Esophagus muscularis mucosa (tissue), 4 donors: ENCODE results near the gene PPP1R12B. TPM values are rescaled to one million over a fixed set of nuclear protein-coding genes. Genes with fewer than 3 reads are reported as not detected.
A peak's percentile ranks its signal among the peaks of the same experiment; 100 is the strongest.

Source experiments
- DNase-seq: peaks from one replicate; pipeline ENCODE4 v3.0.0-alpha.2; 2017; ENCODE audit errors: extremely low spot score
- H3K27ac ChIP-seq, 4 donors: fragments of 200-600 bp; sonication (generic); replicated peaks in 1 of 4; 1 replicate in 3 of 4; 2 replicates in 1 of 4; pipeline ENCODE4 v1.5.1; 2016 to 2019; ENCODE audit warnings: mild to moderate bottlenecking in 1 of 4
- H3K27me3 ChIP-seq, 4 donors: fragments of 200-600 bp; sonication (generic); one replicate each; pipeline versions ENCODE4 v1.5.1 to v1.6.0; 2016 to 2019
- H3K36me3 ChIP-seq, 4 donors: fragments of 200-600 bp; sonication (generic); one replicate each; pipeline ENCODE4 v1.5.1; 2016 to 2019
- H3K4me1 ChIP-seq, 4 donors: fragments of 200-600 bp; sonication (generic); one replicate each; pipeline ENCODE4 v1.5.1; 2016 to 2019
- H3K4me3 ChIP-seq, 4 donors: fragments of 200-600 bp; sonication (generic); 1 replicate in 2 of 4; 2 replicates in 2 of 4; pipeline ENCODE4 v1.5.1; 2016 to 2019; ENCODE audit warnings: mild to moderate bottlenecking in 4 of 4, moderate library complexity in 1 of 4
- H3K9me3 ChIP-seq, 4 donors: fragments of 200-600 bp; sonication (generic); 1 replicate in 3 of 4; 2 replicates in 1 of 4; pipeline ENCODE4 v1.5.1; 2016 to 2019
- EP300 ChIP-seq: sonication (generic); formaldehyde crosslinking; IDR thresholded peaks from one replicate; pipeline ENCODE4 v1.6.1; 2017; ENCODE audit warnings: antibody characterized with exemption
- POLR2A ChIP-seq: fragments of 450-650 bp; IDR thresholded peaks from one replicate; pipeline ENCODE4 v1.6.1; 2017; ENCODE audit warnings: antibody characterized with exemption, moderate library complexity, mild to moderate bottlenecking, low read depth
- POLR2AphosphoS5 ChIP-seq, 2 donors: sonication (generic); formaldehyde crosslinking; IDR thresholded peaks; one replicate each; pipeline ENCODE4 v1.6.1; 2017; ENCODE audit warnings: antibody characterized with exemption in 2 of 2
- WGBS: methylation state at CpG from one replicate; pipeline ENCODE4 v1.1.5; 2018; 5-methylcytosine and 5-hydroxymethylcytosine counted together
- intact Hi-C: fragments of 100-400 bp; cut with DNase I; formaldehyde crosslinking; loops from one replicate; pipeline ENCODE4 v1.15.1; 2023
- total RNA-seq, 4 donors: library from RNA; depleted of rRNA; stranded (reverse); fragments of >200 nt; gene quantifications; one replicate each; pipeline versions ENCODE4 v1.1.0 to v1.2.1, GENCODE V29; 2016
- TF ChIP-seq, protein P1 (sequence below), 3 experiments: fragments of 200-600 bp in 2 of 3; fragments of 450-650 bp in 1 of 3; sonication (generic) in 2 of 3; IDR thresholded peaks; one replicate each; pipeline ENCODE4 v1.5.1; 2017 to 2019; ENCODE audit warnings: antibody characterized with exemption in 3 of 3, mild to moderate bottlenecking in 2 of 3, moderate library complexity in 1 of 3

The PPP1R12B gene
- total RNA-seq, 4 donors from 2014 or later = 692 to 1,262 (median 949) TPM

DNA sequence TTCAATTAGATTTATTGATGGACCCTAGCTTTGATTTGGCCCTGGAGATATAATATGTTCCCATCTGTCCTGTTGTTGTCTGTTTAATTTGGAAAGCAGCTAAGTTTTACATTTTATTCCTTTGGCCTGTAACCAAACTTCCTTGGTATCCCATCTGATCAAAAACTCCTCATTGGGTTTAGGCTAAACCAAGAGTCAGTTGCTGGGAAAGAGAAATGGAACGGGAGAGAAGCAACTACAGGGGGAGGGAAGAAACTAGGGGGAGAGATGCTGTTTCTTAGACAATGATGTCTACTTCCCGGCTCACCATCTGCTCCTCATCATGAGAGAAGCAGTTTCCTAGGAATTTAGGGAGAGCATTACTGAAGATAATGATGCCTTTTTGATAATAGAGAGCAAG lies 219.9 kb downstream of the PPP1R12B start:
- Histone ChIP-seq H3K4me3 (no peak overlapping the region), H3K9me3 (no peaks in the 10 kb centered on the region), H3K4me1 (peaks cover 62 to 100% (median 100%) of the 10 kb centered on the region in 4 donors), H3K27me3 (no peaks in the 10 kb centered on the region), H3K36me3 (peaks cover 17 to 74% (median 46%) of the 10 kb centered on the region in 4 donors), H3K27ac (peak overlapping the region; percentile 79 to 84 (median 81))
- DNase-seq = no peak
- intact Hi-C loops = no loop called here
- TF ChIP-seq POLR2AphosphoS5 (IDR thresholded peaks at IDR 0.05) (no peak), EP300 (no peak), POLR2A (no peak)
- TF ChIP-seq, protein P1, sequence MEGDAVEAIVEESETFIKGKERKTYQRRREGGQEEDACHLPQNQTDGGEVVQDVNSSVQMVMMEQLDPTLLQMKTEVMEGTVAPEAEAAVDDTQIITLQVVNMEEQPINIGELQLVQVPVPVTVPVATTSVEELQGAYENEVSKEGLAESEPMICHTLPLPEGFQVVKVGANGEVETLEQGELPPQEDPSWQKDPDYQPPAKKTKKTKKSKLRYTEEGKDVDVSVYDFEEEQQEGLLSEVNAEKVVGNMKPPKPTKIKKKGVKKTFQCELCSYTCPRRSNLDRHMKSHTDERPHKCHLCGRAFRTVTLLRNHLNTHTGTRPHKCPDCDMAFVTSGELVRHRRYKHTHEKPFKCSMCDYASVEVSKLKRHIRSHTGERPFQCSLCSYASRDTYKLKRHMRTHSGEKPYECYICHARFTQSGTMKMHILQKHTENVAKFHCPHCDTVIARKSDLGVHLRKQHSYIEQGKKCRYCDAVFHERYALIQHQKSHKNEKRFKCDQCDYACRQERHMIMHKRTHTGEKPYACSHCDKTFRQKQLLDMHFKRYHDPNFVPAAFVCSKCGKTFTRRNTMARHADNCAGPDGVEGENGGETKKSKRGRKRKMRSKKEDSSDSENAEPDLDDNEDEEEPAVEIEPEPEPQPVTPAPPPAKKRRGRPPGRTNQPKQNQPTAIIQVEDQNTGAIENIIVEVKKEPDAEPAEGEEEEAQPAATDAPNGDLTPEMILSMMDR (IDR thresholded peaks at IDR 0.05) = no peak
- WGBS = 18% methylated on average over 2 of the region's 2 CpGs

- H3K4me3 ChIP-seq = no peak overlapping the region
- no peaks in the 10 kb centered on the region for H3K27me3 ChIP-seq
- no peak for DNase-seq
- peaks cover 17 to 71% (median 45%) of the 10 kb centered on the region in 4 donors for H3K36me3 ChIP-seq
- H3K4me1 ChIP-seq = peaks cover 57 to 100% (median 100%) of the 10 kb centered on the region in 4 donors
- intact Hi-C loops = no loop called here
- WGBS = 56% methylated on average over 4 of the region's 4 CpGs
- H3K27ac ChIP-seq = peak overlapping the region; percentile 79 to 84 (median 81)
- H3K9me3 ChIP-seq = no peaks in the 10 kb centered on the region
- TF ChIP-seq POLR2A = no peak
- TF ChIP-seq POLR2AphosphoS5 (IDR thresholded peaks at IDR 0.05) = no peak
- TF ChIP-seq, protein P1 (IDR thresholded peaks at IDR 0.05) = no peak
- no peak for TF ChIP-seq EP300
Measured at GRCh38 chr1:202568826-202569225, 220.3 kb downstream of the PPP1R12B start.

DNA sequence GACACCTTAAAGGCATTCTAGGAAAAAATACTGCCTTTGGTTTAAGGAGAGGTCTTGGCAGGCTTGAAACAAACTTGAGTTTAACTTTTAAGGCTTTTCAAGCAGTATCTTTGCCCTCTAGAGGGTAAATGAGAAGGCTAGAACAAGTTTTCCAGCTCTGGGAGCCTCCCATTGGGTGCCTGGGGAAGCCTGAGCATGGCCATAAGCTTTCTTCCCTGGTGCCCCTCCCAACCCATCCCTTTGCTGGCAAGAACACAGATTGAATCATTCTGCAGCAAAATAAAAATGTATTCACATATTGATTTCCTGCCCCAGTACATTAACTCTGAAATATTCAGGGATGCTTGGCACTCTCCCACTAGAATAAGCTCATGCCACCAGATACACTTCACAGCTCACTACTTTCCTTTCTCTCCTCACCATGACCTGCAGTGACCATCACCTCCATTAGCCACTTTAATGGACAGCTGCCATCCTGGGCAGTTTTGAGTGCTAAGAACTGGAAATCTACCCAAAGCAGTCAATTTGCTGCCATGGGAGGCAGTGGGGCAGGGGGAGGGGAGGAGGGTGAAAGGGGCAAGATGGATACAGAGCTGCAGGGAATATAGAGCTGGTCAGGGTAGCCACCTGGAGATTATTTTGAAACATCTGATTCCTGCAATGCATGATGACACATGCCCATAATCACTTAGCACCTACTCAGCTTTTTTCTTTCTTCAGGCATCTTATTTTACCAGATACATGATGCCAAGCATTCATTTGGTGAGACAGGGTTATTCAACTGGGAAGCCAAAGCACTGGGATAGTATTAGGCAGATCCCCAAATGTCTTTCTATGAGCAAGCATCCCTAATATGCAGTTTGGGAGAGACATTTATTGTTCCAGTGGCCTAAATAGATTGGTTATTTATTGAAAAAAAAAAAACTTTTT lies 221.2 kb downstream of the PPP1R12B start:
- TF ChIP-seq, protein P1 (IDR thresholded peaks at IDR 0.05) = no peak
- TF ChIP-seq EP300 (no peak), POLR2A (no peak), POLR2AphosphoS5 (IDR thresholded peaks at IDR 0.05) (no peak)
- H3K4me1 ChIP-seq = peaks cover 57 to 100% (median 100%) of the 10 kb centered on the region in 4 donors
- H3K9me3 ChIP-seq = no peaks in the 10 kb centered on the region
- intact Hi-C loops = no loop called here
- peaks cover 17 to 62% (median 46%) of the 10 kb centered on the region in 4 donors for H3K36me3 ChIP-seq
- H3K27ac ChIP-seq = peak overlapping the region; percentile 79 to 84 (median 81)
- no peak overlapping the region for H3K4me3 ChIP-seq
- H3K27me3 ChIP-seq = no peaks in the 10 kb centered on the region
- no peak for DNase-seq

GRCh38 chr1:202571719-202572339 lies 223.3 kb downstream of the PPP1R12B start:
- Histone ChIP-seq H3K4me1 (peaks cover 57 to 100% (median 100%) of the 10 kb centered on the region in 4 donors), H3K4me3 (no peak overlapping the region), H3K27me3 (no peaks in the 10 kb centered on the region), H3K36me3 (peaks cover 17 to 64% (median 48%) of the 10 kb centered on the region in 4 donors), H3K27ac (peak overlapping the region; percentile 80 to 84 (median 82)), H3K9me3 (no peaks in the 10 kb centered on the region)
- intact Hi-C loops = no loop called here
- no peak for DNase-seq
- no peak for TF ChIP-seq POLR2A
- no peak for TF ChIP-seq EP300
- TF ChIP-seq, protein P1 (IDR thresholded peaks at IDR 0.05) = peak; percentile 68 to 84 (median 72)
- TF ChIP-seq POLR2AphosphoS5 (IDR thresholded peaks at IDR 0.05) = no peak
- 50% methylated on average over 3 of the region's 3 CpGs for WGBS
